ENCODE data around the gene LIX1L.

Gene LIX1L

DNA sequence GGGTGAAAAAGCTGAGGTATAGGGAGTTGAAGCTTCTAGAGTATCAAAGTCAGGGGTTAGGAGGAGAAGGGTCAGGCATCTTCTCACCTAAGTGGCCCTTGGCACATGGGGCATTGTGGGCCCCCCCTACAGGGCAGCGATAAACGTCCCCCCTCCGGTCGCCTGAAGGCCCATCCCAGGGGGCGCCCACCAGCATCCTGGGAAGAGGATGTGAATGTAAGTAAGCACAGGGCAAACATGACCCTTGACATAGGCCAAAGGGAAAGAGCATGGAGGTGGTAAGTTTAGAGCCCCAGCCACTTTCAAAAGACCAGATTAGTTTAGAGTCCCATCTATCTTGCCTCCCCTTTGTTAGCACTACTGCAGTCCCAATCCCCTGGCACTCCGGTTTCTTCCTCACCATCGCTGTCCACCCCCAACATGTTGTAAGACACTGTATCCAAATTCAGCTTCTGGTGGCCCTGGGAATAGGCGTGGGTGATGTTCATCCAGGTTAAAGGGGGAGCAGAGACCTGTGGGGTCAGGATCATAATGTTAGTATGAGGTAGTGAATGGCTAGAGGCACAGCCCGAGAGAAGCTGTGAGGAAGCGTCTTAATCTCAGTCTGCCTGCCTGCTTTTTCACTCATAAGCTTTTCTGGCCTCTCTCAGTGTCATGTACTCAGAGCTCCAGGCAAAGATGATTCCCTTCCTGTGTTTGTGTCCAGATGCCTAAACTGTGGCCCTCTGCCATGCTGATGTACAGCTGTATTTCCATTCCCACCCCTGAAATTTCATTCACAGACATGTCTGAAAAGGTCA, 50.7 kb downstream of the LIX1L start:
- TF ChIP-seq CTCF (IDR thresholded peaks at IDR 0.05; ENCODE audit: insufficient read depth, low read depth, low read length, missing control alignments) = no peak
- DNase-seq (ENCODE audit: low read depth) = no peak
- H3K4me3 ChIP-seq (ENCODE audit: low read length) = no peak overlapping the region

- TF ChIP-seq CTCF (IDR thresholded peaks at IDR 0.05; ENCODE audit: insufficient read depth, low read depth, low read length, missing control alignments) = no peak
- DNase-seq (ENCODE audit: low read depth) = no peak
- no peak overlapping the region for H3K4me3 ChIP-seq (ENCODE audit: low read length)
These were observed 56.4 kb downstream of the LIX1L start for GRCh38 chr1:145901312-145902021.

DNA sequence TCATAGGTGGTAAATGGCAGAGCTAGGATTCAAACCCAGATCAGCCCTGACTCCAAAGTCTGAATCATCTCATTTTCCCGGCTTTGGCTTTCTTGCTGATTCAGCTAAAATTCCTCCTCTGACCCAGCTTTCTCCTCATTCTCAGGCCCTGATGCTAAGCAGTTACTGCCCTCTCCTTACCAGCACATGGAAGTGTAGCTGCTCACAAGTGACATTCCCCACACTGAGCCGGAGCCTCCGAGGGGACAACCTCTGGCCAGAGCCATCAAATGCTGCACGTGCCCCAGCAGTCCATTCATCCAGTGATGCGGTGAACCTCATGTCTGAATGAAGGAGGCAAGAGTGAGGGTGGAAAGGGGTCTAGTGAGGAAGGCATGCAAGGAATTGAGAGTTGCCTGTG, 59.1 kb downstream of the LIX1L start:
- no peak overlapping the region for H3K4me3 ChIP-seq (ENCODE audit: low read length)
- no peak for TF ChIP-seq CTCF (IDR thresholded peaks at IDR 0.05; ENCODE audit: insufficient read depth, low read depth, low read length, missing control alignments)
- DNase-seq (ENCODE audit: low read depth) = no peak

- TF ChIP-seq CTCF (IDR thresholded peaks at IDR 0.05; ENCODE audit: insufficient read depth, low read depth, low read length, missing control alignments) = no peak
- DNase-seq (ENCODE audit: low read depth) = no peak
- no peak overlapping the region for H3K4me3 ChIP-seq (ENCODE audit: low read length)
These were observed 59.8 kb downstream of the LIX1L start for GRCh38 chr1:145897969-145898368.

- TF ChIP-seq CTCF (IDR thresholded peaks at IDR 0.05; ENCODE audit: insufficient read depth, low read depth, low read length, missing control alignments) = no peak
- H3K4me3 ChIP-seq (ENCODE audit: low read length) = no peak overlapping the region
- no peak for DNase-seq (ENCODE audit: low read depth)
These were observed 62.3 kb downstream of the LIX1L start for GRCh38 chr1:145895471-145895870.

- no peak for DNase-seq (ENCODE audit: low read depth)
- no peak overlapping the region for H3K4me3 ChIP-seq (ENCODE audit: low read length)
- no peak for TF ChIP-seq CTCF (IDR thresholded peaks at IDR 0.05; ENCODE audit: insufficient read depth, low read depth, low read length, missing control alignments)
These were observed 64.3 kb downstream of the LIX1L start for GRCh38 chr1:145893306-145894055.

Measured in epithelial cell of esophagus (primary cell).